ENCODE data around the gene CCDC172. TPM values are rescaled to one million over a fixed set of nuclear protein-coding genes. Genes with fewer than 3 reads are reported as not detected.

Gene CCDC172
- total RNA-seq, 4 donors from 2014 or later: not detected

Small RNA genes within 50 kb of the gene (small RNA-seq; reads per million reads assigned to genes)
- gene SNRPGP6: 0 reads per million in 3 donors

Other genes with a start within 250 kb of the CCDC172 start
- gene GFRA1, start 51.2 kb upstream of the CCDC172 start, total RNA-seq: 10 to 100 TPM; 44.0 to 73.4 (median 64.5) TPM
- under 1 TPM in 1 of 4 donors, not detected in 3; 0.17 TPM for gene PNLIPRP3, start 103.4 kb downstream of the CCDC172 start, total RNA-seq
- not detected for gene PNLIP, start 221.5 kb downstream of the CCDC172 start, total RNA-seq